HG02759 (cell line): Measurements from ENCODE around the gene RHOD.

Experiments
- ATAC-seq: cut with Tn5 transposase; IDR thresholded peaks from one replicate; pipeline ENCODE4 v1.9.1; 2021; ENCODE audit warnings: mild to moderate bottlenecking, moderate library complexity; ENCODE audit not compliant: unreplicated experiment

The RHOD gene

DNA sequence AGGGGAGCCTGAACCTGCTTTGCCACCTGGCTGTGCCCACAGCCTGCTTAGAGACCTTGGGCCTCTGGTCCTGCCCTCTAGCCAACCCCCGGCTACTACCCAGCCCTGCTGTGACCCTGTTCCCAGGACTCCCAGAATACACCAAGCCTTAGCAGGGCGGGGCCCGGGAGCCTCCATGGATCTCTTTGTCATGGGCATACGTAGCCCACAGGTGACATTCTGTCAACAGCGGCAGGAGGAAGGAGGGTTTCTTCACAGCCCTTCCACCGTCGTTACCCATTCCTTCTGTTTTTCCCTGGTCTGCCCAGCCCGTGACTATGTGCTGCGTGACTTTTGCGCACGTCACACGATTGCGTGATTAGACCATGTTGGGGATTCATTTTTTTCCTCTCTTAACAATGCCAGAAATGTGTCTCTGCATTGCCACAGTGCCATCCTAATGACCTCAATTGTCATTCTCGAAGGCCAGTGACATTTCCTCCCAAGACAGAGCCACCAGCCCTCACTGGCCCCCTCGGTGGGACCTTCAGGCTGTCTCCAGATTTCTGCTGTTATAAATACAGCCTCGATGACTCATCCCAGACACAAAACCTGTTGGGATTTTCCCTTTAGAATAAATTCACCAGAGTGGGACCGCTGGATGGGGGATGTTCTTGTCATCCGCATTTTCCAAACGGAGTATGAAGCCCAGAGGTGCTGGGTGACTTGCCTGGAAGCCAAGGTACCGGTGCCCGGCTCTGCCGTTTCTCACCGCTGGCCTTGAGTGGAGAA, 24.7 kb upstream of the RHOD start:
- no peak for ATAC-seq

DNA sequence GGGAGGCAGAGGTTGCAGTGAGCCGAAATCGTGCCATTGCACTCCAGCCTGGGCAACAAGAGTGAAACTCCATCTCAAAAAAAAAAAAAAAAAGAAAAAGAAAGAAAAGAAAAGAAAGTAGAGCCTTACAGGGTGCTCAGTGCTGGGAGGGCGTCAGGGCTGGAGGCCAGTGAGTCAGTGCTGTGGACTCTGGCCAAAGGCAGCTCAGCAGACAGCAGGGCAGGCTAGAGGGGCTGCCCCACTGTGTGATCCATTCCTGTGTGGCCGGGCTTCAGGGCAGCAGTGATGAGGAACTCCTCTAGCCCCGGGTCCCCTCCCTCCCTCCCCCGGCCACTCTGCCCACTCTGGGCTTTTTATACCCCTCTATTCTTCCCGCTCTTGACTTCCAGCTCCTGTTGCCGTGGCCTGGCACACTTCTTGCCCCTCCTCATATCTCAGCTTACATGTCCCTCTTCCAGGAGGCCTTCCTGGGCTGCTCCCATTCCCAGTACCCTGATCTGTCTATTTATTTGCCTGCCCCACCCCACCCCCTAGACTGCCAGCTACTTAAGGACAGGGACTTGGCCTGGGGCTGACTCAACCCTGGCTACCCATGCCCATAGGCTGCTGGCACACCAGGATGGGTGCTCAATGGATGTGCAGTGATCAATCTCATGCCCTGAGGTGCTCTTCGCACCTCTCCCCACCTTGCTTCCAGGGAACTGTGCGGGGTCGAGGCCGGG, 23.7 kb upstream of the RHOD start:
- no peak for ATAC-seq

- ATAC-seq: no peak
Observed at GRCh38 chr11:67033661-67034166, 22.9 kb upstream of the RHOD start.

DNA sequence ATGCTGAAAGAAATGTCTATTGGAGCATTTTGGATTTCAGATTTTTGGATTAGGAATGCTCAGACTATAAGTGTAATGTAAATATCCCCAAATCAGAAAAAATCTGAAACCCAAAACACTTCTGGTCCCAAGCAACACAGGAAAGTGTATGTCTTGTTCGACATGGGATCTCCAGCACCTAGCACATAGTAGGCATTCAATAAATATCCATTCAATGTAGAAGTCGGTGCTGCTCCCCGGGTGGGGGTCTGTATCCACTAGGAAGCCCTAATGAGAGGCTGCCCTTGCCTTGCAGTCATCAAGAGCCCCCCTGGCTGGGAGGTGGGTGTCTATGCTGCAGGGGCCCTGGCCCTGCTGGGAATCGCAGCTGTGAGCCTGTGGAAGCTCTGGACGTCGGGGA, 22.3 kb upstream of the RHOD start:
- ATAC-seq: no peak

GRCh38 chr11:67040147-67040546, 16.5 kb upstream of the RHOD start:
- no peak for ATAC-seq

DNA sequence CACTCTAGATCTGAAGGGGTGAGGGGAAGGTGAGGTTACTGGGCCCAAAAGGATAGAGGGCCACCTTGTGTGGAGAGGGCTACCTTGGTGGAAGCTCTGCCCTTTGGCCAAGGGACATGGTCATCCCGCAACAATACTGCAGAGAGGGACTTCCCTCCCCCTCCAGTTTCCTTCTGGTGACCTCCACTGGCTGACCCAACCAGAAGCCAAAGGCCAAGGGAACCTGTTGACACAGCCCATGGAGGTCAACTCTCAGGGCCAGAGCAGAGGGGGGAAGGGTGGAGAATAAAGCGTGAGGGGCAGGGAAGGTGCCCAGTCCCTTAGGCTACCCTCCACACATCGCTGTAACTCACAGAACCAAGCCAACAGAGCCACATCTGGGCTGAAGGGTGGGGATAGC, 15.0 kb upstream of the RHOD start:
- no peak for ATAC-seq

GRCh38 chr11:67043572-67044349, 12.9 kb upstream of the RHOD start:
- ATAC-seq: no peak

- no peak for ATAC-seq
Observed at GRCh38 chr11:67044496-67044895, 12.2 kb upstream of the RHOD start.

GRCh38 chr11:67045314-67045713, 11.3 kb upstream of the RHOD start:
- ATAC-seq: no peak

GRCh38 chr11:67048515-67049130, 8.0 kb upstream of the RHOD start:
- ATAC-seq: no peak

GRCh38 chr11:67050139-67050538, 6.5 kb upstream of the RHOD start:
- no peak for ATAC-seq

DNA sequence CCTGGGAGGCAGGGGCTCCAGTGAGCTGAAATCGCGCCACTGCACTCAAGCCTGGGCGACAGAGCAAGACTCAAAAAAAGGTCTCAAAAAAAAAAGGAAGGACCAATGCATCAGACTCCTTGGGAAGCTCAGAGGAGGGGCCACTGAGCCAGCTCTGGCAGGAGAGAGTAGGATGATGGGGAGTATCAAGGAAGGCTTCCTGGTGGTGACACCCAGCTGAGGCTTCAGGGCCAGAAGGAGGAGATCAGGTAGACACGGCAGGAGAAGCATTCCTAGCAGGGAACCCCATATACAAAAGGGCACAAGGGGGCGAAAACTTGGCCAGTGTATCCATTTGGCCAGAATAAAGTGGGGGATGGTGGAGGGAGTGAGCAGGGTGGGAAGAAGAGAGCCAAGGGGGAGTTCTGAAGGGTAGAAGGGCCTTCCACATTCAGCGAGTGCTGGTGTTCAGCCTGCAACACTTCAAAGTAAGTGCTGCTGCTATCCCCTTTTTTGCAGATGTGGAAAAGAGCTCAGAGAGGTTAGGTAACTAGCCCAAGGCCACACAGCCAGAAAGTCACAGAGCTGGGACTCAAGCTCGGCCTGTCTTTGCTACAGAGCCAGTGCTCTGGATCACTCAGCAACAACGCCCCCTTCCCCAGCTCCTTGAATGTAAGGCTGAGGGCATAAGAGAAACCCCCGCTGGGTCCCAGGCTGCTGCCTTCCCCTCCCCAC, 5.3 kb upstream of the RHOD start:
- ATAC-seq: no peak

DNA sequence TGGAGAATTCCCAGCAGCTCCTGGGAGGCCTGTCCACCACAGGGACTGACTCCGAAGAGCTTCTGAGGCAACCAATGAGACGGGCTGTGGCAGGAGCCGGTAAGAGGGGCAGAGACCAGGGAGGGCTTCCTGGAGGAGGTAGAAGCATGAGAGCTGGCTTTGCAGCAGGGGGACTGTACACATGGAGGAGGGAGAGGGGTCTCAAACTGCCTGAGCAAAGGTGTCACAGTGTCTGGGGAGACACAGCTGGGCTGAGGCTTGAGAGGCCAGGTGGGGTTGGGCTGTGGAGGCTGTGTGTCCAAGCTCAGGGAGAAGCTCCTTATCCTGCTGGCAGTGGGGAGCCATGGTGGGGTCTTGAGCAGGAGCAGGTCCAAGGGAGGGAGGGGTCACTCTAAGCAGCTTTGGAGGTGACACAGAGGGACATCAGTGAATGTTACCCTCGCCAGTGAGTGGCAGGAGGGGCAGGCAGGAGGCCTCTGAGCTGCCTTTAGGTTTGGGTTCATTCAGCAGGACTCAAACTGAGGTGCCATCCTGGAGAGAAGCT, 4.6 kb upstream of the RHOD start:
- ATAC-seq: no peak

DNA sequence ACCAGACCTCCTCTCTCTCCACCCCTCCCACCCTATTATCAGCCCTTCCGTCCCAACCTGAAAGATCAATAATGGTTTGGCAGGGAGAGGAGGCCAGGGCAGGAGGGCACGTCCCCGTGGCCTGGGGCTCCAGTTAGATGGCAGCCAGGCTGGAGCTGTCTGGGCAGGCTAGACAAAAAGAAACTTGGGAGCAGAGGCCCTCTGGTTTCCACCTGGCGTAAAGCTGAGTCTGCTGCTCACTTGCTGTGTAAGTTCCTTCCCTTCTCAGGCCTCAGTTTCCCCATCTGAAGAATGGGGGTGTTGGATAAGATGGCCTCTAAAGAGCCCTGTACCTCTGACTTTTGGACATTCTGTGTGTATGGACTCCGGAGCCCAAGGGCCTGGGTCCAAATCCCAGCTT, 3.8 kb upstream of the RHOD start:
- no peak for ATAC-seq

DNA sequence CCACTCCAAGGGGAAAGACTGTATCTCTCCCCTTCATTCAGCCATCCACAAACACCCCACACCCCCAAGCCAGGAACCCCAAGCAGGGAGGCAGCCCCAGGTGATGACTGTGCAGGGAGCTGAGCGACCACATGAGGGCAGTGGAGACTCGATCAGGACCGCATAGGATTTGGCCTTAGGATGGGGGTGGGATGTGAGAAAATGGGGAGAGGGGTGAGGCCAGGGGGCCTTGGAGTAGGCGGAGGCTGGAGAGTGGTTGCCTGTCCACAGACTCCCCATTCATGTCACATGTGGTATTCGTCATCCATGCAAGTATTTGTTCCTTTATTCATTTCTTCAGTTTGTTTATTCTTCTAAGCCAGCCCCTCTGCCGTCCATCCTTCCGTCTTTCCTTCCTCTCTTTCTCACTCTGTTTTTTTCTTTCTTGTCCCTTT, 2.7 kb upstream of the RHOD start:
- ATAC-seq: no peak

- ATAC-seq: no peak
Observed at GRCh38 chr11:67054346-67054835, 2.3 kb upstream of the RHOD start.

GRCh38 chr11:67054836-67055523, 1.7 kb upstream of the RHOD start:
- no peak for ATAC-seq

GRCh38 chr11:67055812-67056211, 835 bp upstream of the RHOD start:
- ATAC-seq: no peak

DNA sequence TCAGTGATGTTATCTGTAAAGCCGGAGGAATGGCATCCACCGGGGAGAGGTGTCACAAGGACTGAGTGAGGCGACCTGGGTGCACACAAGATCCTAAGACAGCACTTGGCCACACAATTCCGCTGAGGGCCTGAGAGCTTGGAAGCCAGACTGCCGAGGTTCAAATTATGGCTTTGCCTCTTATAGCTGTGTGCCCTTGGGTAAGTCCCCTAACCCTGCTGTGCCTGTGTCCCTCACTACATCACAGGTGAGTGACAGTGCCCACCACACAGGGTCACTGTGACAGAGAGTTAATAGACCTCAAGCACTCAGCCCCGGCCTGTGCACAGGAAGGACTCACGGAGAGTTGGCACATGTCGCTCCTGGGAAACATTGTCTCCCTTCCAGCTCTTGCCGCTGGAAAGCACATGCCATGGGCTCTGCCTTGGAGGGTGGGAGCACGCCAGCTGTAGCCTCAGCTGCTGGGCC, 592 bp downstream of the RHOD start:
- ATAC-seq: no peak
